ENCODE results near the gene SPEM1. TPM values are rescaled to one million over a fixed set of nuclear protein-coding genes. Genes with fewer than 3 reads are reported as not detected.
A peak's percentile ranks its signal among the peaks of the same experiment; 100 is the strongest.

The SPEM1 gene
- total RNA-seq, 4 donors from 2014 or later, result not detected

GRCh38 chr17:7431231-7431630 lies 11.1 kb downstream of the SPEM1 start:
- intact Hi-C loops (cut with DNase I; ENCODE audit: low total_unique reads), result loop anchor here (10.0 kb wide), 1 partner anchor 134 kb away; the partner anchor contains the start of gene SENP3
- no peak for DNase-seq (ENCODE audit: low spot score in 2 of 2)
- H3K4me3 ChIP-seq (ENCODE audit: low read depth, poor library complexity, severe bottlenecking), result no peak overlapping the region
- no peak for TF ChIP-seq POLR2A (IDR thresholded peaks at IDR 0.05)
- TF ChIP-seq, protein P1, sequence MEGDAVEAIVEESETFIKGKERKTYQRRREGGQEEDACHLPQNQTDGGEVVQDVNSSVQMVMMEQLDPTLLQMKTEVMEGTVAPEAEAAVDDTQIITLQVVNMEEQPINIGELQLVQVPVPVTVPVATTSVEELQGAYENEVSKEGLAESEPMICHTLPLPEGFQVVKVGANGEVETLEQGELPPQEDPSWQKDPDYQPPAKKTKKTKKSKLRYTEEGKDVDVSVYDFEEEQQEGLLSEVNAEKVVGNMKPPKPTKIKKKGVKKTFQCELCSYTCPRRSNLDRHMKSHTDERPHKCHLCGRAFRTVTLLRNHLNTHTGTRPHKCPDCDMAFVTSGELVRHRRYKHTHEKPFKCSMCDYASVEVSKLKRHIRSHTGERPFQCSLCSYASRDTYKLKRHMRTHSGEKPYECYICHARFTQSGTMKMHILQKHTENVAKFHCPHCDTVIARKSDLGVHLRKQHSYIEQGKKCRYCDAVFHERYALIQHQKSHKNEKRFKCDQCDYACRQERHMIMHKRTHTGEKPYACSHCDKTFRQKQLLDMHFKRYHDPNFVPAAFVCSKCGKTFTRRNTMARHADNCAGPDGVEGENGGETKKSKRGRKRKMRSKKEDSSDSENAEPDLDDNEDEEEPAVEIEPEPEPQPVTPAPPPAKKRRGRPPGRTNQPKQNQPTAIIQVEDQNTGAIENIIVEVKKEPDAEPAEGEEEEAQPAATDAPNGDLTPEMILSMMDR (IDR thresholded peaks at IDR 0.05), result no peak
- 81 to 89% methylated on average over 1 of the region's 1 CpG for WGBS, 2 donors

DNA sequence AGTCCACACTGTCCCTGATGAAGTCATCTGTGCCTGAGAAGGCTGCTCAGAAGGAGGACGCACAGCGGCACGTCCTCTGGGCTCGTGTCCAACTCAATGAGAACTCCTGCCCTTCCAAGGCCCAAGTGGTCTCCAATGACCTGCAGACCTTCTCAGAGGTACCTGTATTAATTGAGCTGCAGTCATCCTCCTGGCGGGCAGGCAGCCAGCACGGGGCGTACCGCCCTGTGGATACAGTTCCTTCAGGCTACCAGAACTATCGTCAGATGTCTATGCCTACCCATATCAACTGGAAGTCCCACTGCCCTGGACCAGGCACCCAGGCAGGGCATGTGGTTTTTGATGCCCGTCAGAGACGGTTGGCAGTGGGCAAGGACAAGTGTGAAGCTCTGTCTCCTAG lies 12.2 kb downstream of the SPEM1 start:
- no peak for DNase-seq (ENCODE audit: low spot score in 2 of 2)
- TF ChIP-seq, protein P1 (IDR thresholded peaks at IDR 0.05), result no peak
- no peak for TF ChIP-seq POLR2A (IDR thresholded peaks at IDR 0.05)
- 86 to 93% methylated on average over 11 of the region's 11 CpGs for WGBS, 2 donors
- no peak overlapping the region for H3K4me3 ChIP-seq (ENCODE audit: low read depth, poor library complexity, severe bottlenecking)
- intact Hi-C loops (cut with DNase I; ENCODE audit: low total_unique reads), result loop anchor here (10.0 kb wide), 1 partner anchor 133 kb away; the partner anchor contains the start of gene SENP3

DNA sequence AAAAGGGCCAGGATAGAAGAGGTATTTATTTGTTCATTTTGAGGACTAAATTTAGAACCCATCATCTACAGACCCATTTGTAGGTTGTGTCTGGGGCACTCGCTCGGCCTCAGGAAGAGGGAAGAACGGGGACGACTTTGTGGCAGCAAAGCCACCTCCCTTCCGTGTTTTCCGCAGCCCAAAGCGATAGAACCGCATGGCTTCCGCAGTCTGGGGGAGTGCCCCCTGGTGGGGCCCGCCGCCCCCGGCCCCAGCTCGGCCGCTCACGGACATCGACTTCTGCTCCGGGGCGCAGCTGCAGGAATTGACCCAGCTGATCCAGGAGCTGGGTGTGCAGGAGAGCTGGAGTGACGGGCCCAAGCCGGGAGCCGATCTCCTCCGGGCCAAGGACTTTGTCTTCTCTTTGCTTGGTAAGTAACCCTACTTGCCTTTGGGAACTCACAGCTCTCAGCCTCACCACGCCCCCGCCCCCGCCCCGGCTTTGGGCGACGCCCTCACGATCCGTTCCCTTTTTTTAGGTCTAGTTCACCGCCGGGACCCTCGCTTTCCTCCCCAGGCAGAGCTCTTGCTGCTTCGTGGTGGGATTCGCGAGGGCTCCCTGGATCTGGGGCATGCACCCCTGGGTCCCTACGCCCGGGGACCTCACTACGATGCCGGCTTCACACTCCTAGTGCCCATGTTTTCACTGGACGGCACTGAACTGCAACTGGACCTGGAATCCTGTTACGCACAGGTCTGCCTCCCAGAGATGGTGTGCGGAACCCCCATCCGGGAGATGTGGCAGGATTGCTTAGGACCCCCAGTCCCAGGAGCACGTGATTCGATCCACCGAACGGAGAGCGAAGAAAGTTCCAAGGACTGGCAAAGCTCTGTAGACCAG lies 15.8 kb downstream of the SPEM1 start:
- intact Hi-C loops (cut with DNase I; ENCODE audit: low total_unique reads), result loop anchor here (10.0 kb wide), 1 partner anchor 129 kb away; the partner anchor contains the start of gene SENP3

GRCh38 chr17:7436556-7437368 lies 16.6 kb downstream of the SPEM1 start:
- no peak for TF ChIP-seq POLR2A (IDR thresholded peaks at IDR 0.05)
- TF ChIP-seq, protein P1 (IDR thresholded peaks at IDR 0.05), result no peak
- peak; percentile 58 to 95 for DNase-seq (ENCODE audit: low spot score in 2 of 2)
- no peak overlapping the region for H3K4me3 ChIP-seq (ENCODE audit: low read depth, poor library complexity, severe bottlenecking)
- WGBS, 2 donors, result 5 to 6% methylated on average over 39 to 51 of the region's 92 CpGs
- intact Hi-C loops (cut with DNase I; ENCODE audit: low total_unique reads), result loop anchor here (10.0 kb wide), 1 partner anchor 128 kb away; the partner anchor contains the start of gene SENP3

More for the DNA sequence above, 15.8 kb downstream of the SPEM1 start:
- DNase-seq (ENCODE audit: low spot score in 2 of 2), result peak; percentile 54 to 93
- no peak for TF ChIP-seq POLR2A (IDR thresholded peaks at IDR 0.05)
- TF ChIP-seq, protein P1 (IDR thresholded peaks at IDR 0.05), result no peak
- 6 to 8% methylated on average over 39 to 47 of the region's 49 CpGs for WGBS, 2 donors
- peak overlapping the region; percentile 22 for H3K4me3 ChIP-seq (ENCODE audit: low read depth, poor library complexity, severe bottlenecking)

GRCh38 chr17:7437369-7437863 lies 17.3 kb downstream of the SPEM1 start:
- WGBS, 2 donors, result 17 to 24% methylated on average over 22 to 23 of the region's 31 CpGs
- intact Hi-C loops (cut with DNase I; ENCODE audit: low total_unique reads), result loop anchor here (10.0 kb wide), 1 partner anchor 127 kb away; the partner anchor contains the start of gene SENP3

More at GRCh38 chr17:7437369-7437863, 17.3 kb downstream of the SPEM1 start:
- TF ChIP-seq, protein P1 (IDR thresholded peaks at IDR 0.05), result no peak
- no peak for TF ChIP-seq POLR2A (IDR thresholded peaks at IDR 0.05)
- H3K4me3 ChIP-seq (ENCODE audit: low read depth, poor library complexity, severe bottlenecking), result no peak overlapping the region
- no peak for DNase-seq (ENCODE audit: low spot score in 2 of 2)
